ENCODE results near the gene ITPK1.

DNA sequence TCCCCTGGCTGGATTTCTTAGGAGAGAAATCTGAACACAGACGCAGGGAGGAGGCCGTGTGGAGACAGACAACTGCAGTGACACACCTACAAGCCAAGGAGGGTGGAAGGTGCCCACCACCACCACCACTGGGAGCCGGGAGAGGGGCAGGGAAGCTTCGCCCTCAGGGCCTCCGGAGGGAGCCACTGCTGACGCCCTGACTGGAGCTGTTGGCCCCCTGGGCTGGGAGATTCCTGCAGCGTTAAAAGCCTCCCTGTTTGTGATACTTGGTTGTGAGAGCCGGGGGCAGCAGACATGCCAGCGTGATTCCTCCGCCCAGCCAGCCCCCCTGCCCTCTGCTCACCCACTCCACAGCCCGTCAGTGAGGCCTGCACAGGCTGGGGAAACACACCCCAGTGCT, 120.8 kb downstream of the ITPK1 start:
- no peak for TF ChIP-seq POLR2A (IDR thresholded peaks at IDR 0.05; ENCODE audit: low read depth, low read length)
- no peak for TF ChIP-seq TAF1 (IDR thresholded peaks at IDR 0.05; ENCODE audit: low read depth, low read length)
